Measurements from ENCODE around the gene C13orf46.

The C13orf46 gene

GRCh38 chr13:114011226-114011625, 37.4 kb upstream of the C13orf46 start:
- no peak overlapping the region for H3K4me3 ChIP-seq (ENCODE audit: low read depth, low read length)

DNA sequence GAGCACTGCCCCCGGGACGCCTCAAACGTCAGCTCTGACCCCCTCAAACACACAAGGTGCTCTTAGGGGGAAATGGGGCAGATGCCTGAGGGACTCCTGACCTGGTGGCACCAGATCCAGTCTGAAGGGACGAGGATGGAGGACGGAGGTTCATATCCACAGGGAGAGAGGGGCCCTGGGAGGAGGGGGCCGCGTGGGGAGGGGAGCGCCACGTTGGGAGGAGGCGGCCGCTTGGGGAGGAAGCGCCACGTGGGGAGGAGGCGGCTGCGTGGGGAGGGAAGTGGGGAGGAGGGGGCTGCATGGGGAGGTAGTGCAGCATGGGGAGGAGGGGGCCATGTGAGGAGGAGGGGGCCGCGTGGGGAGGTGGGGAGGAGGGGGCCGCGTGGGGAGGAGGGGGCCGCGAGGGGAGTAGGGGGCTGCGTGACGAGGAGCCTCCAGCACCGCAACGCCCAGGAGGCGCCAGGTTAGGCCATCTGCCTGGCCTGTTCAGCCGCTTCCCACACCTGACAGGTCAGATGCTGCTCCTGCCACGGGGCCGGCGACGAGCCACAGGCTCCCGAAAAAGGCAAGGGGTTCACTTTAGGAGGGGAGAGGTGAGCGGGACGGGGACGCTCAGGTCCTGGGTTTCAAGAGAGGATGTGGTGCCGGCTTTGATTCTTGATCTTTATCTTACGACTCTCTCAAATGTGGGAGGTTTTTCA, 36.7 kb upstream of the C13orf46 start:
- DNase-seq (ENCODE audit: low read depth), result no peak
- H3K4me3 ChIP-seq (ENCODE audit: low read depth, low read length), result no peak overlapping the region

More at GRCh38 chr13:114011226-114011625, 37.4 kb upstream of the C13orf46 start:
- no peak for DNase-seq (ENCODE audit: low read depth)

- H3K4me3 ChIP-seq (ENCODE audit: low read depth, low read length), result no peak overlapping the region
- no peak for DNase-seq (ENCODE audit: low read depth)
Observed at GRCh38 chr13:114009590-114010400, 35.9 kb upstream of the C13orf46 start.

DNA sequence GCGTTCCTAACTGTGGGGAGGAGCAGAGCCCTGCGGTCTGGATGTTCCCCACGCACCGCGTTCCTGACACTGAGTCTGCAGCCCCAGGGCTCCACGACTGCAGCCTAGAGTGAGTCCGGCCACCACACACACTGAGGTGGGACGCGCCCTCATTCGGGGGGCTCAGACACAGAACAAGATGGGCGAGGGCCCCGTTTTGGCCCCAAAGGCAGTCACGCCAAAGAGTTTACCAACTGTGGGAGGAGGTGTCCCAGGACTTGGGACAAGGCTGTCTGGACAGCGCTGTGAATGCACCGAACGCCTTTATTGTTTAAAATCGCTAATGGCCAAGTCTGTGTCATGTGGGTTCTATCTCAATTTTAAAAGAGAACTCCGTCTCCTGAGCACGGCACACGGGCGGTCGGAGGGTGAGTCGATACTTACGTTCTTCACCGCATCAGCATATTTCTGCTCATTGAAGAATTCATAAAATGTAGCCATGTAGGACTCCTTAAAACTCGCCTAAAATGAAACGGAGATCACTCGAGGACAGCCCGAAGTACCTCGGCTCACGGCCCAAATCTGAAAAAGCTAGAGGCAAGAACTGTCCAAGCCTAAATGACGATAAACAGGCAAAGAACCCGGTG, 35.2 kb upstream of the C13orf46 start:
- no peak for DNase-seq (ENCODE audit: low read depth)
- no peak overlapping the region for H3K4me3 ChIP-seq (ENCODE audit: low read depth, low read length)

- H3K4me3 ChIP-seq (ENCODE audit: low read depth, low read length), result no peak overlapping the region
- no peak for DNase-seq (ENCODE audit: low read depth)
Observed at GRCh38 chr13:114007566-114007965, 33.7 kb upstream of the C13orf46 start.

GRCh38 chr13:114005206-114005724, 31.4 kb upstream of the C13orf46 start:
- DNase-seq (ENCODE audit: low read depth), result no peak
- H3K4me3 ChIP-seq (ENCODE audit: low read depth, low read length), result no peak overlapping the region

GRCh38 chr13:114004420-114005205, 30.7 kb upstream of the C13orf46 start:
- H3K4me3 ChIP-seq (ENCODE audit: low read depth, low read length), result no peak overlapping the region
- DNase-seq (ENCODE audit: low read depth), result no peak

DNA sequence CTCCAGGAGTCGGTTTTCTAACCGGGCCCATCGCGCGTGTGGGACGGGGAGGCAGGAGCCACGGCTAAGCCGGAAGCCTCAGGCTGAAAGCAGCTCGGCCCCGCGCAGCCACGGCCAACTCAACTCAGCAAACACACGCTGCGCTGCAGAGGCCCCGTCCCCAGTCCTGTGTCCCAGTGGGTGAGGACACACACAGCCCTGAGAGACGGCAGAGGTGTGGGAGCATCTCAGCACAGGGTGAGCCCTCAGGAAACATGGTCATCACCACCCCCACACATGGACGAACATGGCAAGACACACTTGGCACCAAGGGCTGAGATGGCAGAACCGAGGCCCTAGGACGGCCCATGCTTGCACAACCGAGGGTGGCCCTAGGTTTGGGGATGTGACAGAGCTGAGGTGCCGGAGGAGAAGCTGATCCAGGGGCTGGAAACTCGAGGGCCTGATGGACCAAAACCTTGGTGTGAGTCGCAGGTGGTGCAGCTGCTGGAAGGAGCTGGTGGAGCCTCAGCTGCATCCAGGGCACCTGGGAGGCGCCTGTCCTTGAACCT, 29.0 kb upstream of the C13orf46 start:
- no peak for DNase-seq (ENCODE audit: low read depth)
- no peak overlapping the region for H3K4me3 ChIP-seq (ENCODE audit: low read depth, low read length)

DNA sequence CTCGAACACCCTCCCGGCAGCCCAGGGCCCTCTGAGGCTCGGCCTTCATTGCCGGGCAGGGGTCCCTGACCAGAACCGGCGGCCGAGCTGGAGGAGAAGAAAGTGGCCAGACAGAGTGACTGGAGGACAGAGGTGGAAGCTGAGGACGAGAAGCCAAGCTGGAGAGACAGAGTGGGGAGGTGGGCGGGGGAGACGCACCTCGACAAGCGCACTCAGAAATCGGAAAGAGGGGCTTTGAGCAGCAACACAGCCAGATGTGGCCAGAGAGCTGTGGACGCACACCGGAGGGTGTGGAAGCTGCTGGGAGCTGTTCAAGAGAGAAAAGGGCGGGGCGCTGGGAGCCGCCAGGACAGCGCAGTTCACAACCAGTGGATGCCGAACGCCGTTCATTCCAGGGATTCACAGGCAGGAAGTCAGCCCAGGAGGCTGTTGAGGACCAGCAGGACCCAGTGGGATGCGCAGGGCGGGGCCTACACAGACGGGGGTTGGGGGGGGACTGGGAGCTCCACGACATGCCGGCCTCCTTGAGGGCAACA, 28.2 kb upstream of the C13orf46 start:
- H3K4me3 ChIP-seq (ENCODE audit: low read depth, low read length), result no peak overlapping the region
- no peak for DNase-seq (ENCODE audit: low read depth)

DNA sequence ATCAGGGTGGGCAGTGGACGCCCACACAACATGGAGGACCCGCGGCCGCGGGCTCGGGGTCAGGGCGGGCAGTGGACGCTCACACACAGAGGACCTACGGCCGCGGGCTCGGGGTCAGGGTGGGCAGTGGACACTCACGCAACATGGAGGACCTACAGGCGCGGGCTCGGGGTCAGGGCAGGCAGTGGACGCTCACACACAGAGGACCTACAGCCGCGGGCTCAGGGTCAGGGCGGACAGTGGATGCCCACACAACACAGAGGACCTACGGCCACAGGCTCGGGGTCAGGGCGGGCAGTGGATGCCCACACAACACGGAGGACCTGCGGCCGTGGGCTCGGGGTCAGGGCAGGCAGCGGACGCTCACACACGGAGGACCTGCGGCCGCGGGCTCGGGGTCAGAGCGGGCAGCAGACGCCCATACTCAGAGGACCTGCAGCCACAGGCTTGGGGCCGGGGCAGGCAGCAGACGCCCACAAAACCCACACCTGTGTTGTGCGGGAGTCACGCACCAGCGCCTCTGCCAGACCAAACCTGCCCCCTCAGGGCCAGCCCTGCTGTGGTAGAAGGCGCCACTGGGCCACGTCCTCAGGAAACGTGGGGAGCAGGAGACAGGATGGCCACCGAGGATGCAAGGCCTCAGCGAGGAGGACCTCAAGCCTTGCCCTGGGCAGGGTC, 27.6 kb upstream of the C13orf46 start:
- H3K4me3 ChIP-seq (ENCODE audit: low read depth, low read length), result no peak overlapping the region
- DNase-seq (ENCODE audit: low read depth), result no peak

GRCh38 chr13:114000151-114001040, 26.5 kb upstream of the C13orf46 start:
- no peak for DNase-seq (ENCODE audit: low read depth)
- H3K4me3 ChIP-seq (ENCODE audit: low read depth, low read length), result no peak overlapping the region

DNA sequence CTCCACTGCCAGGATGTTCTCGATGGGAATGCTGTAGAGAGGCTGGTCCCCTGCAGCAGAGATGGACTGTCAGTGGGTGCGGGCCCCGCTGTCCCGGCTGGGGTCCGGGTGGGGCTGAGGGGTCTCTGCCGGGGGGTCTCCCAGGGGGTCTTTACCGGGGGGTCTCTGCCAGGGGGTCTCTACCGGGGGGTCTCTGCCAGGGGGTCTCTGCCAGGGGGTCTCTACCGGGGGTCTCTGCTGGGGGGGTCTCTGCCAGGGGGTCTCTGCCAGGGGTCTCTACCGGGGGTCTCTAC, 25.7 kb upstream of the C13orf46 start:
- H3K4me3 ChIP-seq (ENCODE audit: low read depth, low read length), result no peak overlapping the region
- DNase-seq (ENCODE audit: low read depth), result no peak

DNA sequence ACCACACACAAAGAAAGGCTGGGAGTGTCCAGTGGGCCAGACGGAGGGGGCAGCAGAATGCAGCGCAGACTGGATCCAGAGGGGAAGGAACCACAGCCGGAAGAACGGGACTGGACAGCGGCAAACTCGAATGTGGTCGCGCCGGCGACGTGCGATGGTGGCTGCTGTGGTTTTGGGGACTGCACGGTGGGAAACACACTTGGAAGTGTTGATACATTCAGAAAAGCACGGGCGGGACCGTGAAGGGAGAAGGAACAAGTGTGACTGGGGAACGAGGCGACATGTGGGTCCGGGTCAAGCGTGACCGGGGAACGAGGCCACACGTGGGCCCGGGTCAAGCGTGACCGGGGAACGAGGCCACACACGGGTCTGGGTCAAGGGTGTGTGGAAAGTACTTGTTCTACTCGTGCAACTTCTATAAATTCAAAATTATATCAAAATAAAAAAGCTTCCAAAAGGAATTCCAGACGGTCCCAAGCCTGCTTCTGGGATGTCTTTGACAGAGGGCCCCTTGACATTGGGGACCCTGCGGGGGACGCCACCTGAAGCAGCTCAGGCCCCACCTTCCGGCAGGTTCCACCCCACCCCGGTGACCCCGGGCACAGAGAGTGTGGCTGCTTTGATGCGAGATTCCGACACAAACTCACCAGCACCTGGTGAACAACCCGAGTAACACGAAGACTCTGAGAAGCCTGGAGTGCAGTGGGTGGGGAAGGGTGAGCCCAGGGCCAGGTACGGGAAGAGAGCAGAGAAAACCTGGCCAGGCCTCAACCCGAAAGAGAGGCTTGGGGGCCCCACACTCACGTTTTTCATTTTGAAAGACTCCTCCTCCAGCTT, 25.1 kb upstream of the C13orf46 start:
- no peak overlapping the region for H3K4me3 ChIP-seq (ENCODE audit: low read depth, low read length)

DNA sequence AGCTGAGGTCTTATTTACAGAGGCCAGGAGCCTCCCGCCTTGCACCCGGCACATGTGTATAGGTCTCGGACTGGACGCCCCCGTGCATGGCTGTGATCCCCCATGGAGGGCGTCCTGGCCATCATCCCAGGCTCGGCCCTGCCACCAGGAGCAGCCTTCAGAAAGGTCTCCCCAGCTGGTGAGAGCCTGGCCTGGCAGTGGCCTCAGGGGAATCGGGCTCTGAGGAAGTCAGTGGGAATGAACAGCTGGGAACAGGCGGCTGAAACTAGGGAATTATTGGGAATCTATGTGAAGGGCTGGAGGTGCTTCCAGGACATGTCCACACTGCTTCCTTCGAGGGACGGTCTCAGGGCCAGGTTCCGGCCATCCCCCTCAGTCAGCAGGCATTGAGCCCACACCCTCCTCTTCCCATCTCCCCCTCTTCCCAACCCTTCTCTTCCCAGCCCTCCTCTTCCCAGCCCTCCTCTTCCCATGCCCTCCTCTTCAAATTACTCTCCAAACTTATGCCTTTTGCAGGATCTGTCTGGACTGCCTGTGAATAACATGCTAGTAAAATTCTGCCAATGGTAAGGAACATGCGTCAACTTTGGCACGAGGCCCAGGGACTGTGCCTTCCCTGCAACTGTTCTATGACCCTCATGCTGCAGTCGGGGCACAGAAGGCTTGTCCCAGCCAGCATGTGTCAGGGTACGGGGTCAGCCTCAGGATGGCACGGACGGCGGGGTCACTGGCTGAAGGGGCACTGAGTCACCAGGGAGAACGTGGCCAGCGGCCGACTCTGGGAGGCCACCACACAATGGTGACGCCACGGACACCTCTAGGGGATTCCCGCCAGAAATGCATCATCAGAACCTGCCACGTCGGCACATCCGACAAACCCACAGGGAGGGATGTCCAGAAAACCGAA, 24.2 kb upstream of the C13orf46 start:
- peak; percentile 68 for DNase-seq (ENCODE audit: low read depth)
- H3K4me3 ChIP-seq (ENCODE audit: low read depth, low read length), result no peak overlapping the region

More for the DNA sequence above, 25.1 kb upstream of the C13orf46 start:
- no peak for DNase-seq (ENCODE audit: low read depth)

- no peak overlapping the region for H3K4me3 ChIP-seq (ENCODE audit: low read depth, low read length)
- no peak for DNase-seq (ENCODE audit: low read depth)
Observed at GRCh38 chr13:113996912-113997745, 23.3 kb upstream of the C13orf46 start.
